Astrocyte of the cerebellum (primary cell): Measurements from ENCODE around the gene WNT3.

Source experiments
- DNase-seq: peaks from one replicate; pipeline ENCODE4 v3.0.0-alpha.2; 2011; ENCODE audit warnings: low read depth
- H3K4me3 ChIP-seq: 2 replicates; pipeline ENCODE4 v1.5.1; 2011; ENCODE audit warnings: mild to moderate bottlenecking, low read depth, low read length, moderate library complexity
- in situ Hi-C: cut with HindIII; loops from 2 replicates; pipeline ENCODE4 v1.10.0; 2017; ENCODE audit warnings: low sequenced_read_pairs
- TF ChIP-seq, protein P1 (sequence below): IDR thresholded peaks from 2 replicates; pipeline ENCODE4 v1.5.1; 2012; ENCODE audit warnings: low read length, low read depth, moderate library complexity, mild to moderate bottlenecking; ENCODE audit errors: missing control alignments

WNT3 gene, protein sequence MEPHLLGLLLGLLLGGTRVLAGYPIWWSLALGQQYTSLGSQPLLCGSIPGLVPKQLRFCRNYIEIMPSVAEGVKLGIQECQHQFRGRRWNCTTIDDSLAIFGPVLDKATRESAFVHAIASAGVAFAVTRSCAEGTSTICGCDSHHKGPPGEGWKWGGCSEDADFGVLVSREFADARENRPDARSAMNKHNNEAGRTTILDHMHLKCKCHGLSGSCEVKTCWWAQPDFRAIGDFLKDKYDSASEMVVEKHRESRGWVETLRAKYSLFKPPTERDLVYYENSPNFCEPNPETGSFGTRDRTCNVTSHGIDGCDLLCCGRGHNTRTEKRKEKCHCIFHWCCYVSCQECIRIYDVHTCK

DNA sequence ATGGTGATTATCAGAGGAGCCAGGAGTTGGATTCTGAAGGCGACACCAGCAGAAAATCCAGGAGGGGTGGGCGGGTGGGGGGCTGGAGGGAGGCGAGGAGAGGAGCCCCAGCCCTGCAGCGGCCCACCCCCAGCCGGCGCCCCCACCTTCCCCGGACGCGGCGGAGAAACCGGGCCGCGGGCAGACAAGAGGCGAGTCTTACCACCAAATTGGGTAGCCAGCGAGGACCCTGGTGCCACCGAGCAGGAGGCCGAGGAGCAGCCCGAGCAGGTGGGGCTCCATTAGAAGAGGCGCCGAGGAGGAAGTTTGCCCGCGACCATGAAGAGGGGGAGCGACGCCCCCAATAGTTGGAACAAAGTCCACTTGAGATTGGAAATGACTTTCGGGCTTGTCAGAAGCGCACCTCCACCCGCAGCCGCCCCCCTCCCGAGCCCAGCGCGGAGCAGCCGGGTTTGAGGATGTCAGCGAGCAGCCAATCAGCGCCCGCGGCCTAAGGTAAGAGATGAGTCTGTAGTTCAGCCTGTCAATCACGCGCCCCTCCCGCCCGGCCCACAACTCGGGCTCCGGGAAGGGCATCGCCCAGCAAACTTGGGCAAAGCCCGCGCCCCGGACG lies at the start of gene WNT3:
TSS of gene WNT3 (minus strand) at position 377 of the 613 bp plus-strand sequence. CDS start at position 282, 95 bp downstream.
- in situ Hi-C loops, result no loop called here

DNA sequence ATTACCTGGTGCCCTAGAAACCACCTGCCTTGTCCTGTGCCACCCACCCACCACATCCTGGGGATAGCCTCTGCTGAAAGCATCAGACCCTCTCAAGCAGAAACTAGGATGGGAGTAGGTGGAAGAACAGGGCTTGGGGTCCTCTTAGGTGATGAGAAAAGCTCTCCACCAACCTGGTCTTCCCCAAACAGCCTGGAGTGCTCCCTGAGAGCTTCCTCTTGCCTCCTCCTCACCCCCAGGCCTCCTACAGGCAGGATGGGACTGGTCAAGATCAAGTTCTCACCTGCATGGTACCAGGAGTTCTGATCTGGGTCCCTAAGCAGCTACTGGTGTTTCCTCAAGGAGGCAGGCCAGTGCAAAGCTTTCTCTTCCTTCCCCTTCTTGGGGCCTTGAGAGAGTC lies 48.3 kb upstream of the WNT3 start:
- no peak overlapping the region for H3K4me3 ChIP-seq
- TF ChIP-seq, protein P1, sequence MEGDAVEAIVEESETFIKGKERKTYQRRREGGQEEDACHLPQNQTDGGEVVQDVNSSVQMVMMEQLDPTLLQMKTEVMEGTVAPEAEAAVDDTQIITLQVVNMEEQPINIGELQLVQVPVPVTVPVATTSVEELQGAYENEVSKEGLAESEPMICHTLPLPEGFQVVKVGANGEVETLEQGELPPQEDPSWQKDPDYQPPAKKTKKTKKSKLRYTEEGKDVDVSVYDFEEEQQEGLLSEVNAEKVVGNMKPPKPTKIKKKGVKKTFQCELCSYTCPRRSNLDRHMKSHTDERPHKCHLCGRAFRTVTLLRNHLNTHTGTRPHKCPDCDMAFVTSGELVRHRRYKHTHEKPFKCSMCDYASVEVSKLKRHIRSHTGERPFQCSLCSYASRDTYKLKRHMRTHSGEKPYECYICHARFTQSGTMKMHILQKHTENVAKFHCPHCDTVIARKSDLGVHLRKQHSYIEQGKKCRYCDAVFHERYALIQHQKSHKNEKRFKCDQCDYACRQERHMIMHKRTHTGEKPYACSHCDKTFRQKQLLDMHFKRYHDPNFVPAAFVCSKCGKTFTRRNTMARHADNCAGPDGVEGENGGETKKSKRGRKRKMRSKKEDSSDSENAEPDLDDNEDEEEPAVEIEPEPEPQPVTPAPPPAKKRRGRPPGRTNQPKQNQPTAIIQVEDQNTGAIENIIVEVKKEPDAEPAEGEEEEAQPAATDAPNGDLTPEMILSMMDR, result no peak
- no peak for DNase-seq
- in situ Hi-C loops, result no loop called here

More for the DNA sequence above, at the start of gene WNT3:
- peak within 1 kb of the TSS; percentile 24 for H3K4me3 ChIP-seq
- TF ChIP-seq, protein P1, result no peak
- no peak for DNase-seq

DNA sequence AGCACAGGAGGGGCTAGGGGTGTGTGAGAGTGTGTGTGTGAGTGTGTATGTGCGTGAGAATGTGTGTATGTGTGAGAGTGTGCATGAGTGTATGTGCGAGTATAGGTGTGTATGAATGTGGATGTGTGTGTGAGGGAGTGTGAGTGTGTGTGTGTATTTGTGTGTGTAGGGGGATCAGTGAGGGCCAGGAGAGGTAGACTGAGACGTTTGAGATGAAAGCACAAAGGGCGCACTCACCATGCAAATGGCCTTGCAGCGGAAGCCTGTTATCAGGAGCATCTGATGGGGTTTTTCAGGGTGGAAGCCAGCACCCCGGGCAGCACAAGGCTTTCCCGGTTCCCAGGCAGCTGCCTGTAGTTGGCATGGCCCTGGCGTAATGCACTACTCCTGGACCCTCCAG lies 47.8 kb upstream of the WNT3 start:
- in situ Hi-C loops, result no loop called here
- DNase-seq, result no peak
- no peak overlapping the region for H3K4me3 ChIP-seq
- TF ChIP-seq, protein P1, result no peak

DNA sequence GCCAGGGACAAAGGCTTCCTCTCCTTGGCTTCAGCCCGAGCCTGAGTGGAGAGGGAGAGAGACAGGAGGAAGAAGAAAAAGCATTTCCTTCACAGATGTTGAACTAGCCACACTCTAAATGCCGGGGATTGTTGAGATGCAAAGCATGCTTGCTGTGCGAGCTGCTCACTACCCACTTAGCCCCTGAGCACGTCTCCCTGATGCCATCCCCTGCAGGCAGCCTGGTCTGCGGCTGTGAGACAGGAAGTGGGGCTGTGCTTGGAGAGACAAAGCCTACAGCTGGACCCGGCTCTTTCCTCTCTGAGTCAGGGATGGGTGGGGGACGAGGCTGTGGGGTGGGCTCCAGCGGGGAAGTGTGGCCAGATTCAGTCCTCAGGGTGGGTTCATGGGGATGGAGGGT lies 46.6 kb upstream of the WNT3 start:
- no peak for DNase-seq
- TF ChIP-seq, protein P1, result no peak
- no peak overlapping the region for H3K4me3 ChIP-seq
- in situ Hi-C loops, result no loop called here

DNA sequence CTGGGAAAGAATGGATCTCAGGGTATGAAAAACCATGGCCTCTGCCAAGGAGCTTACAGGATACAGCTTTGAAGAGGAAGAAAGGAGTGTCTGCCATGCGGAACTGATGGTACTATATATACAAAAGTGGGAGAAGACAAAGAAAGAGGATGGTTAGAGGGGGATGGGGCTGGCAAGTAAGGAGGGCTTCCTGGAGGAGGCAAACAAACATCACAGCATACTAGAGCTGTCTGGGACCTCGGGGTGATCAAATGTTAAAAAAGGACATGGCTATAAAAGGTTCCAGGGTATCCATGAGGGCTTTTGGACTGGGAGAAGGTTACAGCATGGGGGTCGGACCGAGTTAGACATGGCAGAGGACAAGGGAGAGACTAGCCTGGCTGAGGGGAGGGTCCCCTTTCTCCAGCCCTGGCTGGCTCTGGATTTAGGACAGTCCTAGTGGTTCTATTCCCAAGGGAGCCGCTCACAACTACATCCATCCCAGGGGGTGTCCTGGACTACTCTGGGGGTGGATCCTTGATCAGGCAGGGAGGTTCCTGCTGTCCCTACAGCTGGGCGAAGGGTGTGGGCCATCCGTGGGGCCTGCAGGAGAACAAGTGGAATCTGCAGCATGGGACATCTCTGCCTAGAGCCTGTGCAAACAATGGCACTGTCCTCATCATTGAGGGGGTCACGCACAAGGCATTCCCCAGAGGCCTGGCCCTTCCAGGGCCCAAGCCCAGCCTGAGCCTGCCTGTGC lies 45.1 kb upstream of the WNT3 start:
- in situ Hi-C loops, result no loop called here
- H3K4me3 ChIP-seq, result no peak overlapping the region
- TF ChIP-seq, protein P1, result no peak
- no peak for DNase-seq

DNA sequence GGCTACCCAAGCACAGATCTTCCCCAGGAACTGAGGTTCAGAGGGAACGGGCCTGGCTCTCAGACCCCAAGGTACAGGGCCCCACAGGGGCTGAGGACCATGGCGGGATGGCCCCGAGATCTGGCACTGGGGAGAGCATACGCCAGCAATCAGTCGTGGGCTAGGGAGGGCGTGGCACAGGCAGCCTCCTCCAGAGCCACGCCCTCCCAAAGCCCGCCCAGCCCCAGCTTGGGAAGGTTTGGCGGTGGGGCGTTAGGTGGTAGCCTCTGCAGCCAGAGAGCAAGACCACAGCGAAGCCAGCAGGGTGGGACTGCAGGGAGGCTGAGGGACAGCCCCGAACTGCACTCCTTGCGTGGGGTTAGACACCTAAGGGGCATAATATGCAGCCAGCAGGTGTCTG lies 44.5 kb upstream of the WNT3 start:
- in situ Hi-C loops, result no loop called here
- TF ChIP-seq, protein P1, result no peak
- no peak overlapping the region for H3K4me3 ChIP-seq
- DNase-seq, result no peak
